Measurements from ENCODE around the gene ARID1B.

Gene ARID1B

DNA sequence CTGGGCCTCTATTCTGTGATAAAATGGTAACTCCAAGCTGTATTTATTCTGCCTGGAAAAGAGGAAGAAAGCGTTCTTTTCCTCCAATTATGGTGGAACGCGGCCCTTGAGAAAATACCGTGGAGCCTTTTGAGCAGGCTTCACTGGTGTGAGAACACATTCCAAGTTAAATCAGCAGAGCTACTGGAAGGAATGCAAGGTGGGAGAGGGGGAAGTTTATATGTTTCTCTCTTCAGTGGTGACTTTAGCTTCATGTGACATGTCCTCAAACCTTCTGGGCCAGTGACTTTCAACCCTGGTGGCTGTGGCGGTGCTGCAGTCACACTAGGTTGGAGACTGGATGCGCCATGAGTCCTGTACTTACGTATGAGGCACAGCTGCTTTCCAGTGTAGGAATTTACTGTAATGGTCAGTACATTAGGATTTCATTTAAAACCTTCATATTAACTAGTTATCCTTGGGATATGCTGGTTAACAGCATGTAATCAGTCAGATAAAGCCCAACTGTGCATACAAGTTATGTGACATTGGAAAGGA is 221.7 kb downstream of the ARID1B start:
- DNase-seq, result no peak

- DNase-seq, result no peak
Measured at GRCh38 chr6:156999762-157000161, 222.6 kb downstream of the ARID1B start.

- no peak for DNase-seq
Measured at GRCh38 chr6:157001716-157002115, 224.5 kb downstream of the ARID1B start.

- DNase-seq, result no peak
Measured at GRCh38 chr6:157002774-157003173, 225.6 kb downstream of the ARID1B start.

DNA sequence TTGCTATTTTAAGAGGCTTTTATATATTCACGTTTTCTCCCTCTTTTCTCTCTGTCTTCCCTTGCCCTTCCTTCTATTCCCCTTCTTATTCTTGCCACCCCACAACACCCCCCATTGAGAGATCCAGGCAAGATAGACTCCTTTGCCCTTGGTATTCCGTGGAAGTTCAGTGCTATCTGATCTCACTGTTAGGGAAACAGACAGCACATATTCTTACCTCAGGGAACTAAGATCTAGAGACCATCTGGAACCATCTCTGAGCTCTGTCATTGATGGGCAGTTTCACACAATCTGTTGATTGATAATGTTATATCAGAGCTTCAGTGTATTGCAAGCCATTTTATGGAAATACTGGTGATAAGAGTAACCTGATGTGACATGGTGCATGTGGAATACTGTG is 228.8 kb downstream of the ARID1B start:
- DNase-seq, result no peak

DNA sequence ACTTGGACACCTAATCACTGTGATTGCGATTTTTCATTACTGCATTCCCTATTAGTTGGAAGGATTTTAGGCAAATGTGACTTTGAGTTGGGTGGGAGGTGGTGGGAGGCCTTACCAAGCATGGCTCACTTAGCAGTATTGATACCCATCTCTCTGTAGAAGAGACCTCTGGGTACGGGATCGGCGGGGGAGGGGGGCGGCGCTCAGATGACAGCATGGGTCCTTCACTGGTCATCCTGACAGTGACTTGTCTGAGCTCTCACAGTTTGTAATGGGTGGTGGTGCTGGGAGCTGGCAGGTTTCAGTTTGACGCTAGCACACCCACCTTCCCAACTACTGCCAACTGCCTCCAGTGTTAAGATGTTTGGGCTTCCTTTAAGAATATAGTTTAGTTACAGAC is 231.4 kb downstream of the ARID1B start:
- no peak for DNase-seq

DNA sequence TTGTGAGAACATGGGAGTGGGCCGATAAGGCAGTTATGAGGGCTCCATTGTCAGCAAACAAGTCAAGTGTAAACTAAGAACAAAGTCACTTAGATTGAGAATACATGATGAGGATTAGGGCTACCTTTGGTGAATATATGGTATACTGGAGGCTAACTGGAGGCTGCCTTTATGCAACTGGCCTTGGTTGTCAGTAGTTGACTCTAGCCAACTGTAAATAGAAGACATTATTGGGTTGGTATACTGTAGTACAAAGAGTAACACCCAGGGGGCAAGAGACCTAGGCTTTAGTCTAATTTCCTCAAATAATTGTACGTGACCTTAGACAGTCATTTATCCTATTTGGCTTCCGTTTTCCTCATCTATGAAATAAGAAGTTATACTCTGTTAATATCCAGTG is 235.2 kb downstream of the ARID1B start:
- no peak for DNase-seq

DNA sequence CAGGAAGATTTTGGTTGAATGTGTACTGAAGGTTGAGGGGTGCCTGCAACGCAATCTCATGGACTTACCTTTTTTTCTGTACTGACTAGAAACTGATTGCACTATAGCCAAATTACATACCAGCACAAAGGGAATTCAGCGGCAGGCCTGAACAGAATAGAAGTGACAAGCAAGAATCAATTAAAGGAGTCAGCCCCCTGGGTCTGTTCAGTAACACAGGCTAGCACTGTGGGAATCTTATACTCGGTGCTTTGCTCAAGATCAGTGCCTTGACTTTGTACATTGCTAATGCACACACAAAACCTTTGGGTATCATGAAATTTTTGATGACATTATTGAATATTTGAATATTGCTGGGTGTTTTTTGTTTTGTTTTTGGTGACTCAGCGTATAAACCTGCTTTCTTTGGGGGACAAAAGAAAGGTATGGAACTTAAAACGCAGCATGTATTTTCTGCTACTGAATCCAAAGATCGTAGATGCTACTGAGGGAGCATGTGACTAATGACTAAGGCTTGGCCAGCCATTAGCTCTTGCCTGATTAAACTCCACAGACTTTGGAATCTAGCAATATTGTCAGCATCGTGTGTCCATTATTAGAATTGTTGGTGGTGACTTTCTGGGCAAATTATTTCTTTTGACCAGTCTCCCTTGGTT is 236.6 kb downstream of the ARID1B start:
- no peak for DNase-seq

GRCh38 chr6:157014871-157015270 is 237.7 kb downstream of the ARID1B start:
- no peak for DNase-seq

DNA sequence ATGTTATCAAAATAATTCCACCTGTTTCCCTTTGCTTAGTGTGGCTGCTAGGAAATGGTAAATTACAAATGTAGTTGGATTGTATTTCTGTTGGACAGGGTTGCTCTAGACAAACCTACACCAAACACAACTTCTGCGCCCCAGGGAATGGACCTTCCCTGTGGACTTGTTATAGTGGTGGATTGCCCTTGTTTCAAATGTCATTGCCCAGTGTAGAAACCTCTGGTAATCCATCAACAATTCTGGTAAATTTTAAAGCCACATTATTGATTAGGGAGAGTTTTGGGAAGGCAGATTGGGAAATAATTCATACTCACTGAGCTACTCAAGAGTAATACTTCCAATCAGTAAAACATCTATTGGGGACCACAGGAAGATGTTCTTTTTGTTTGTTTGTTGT is 239.8 kb downstream of the ARID1B start:
- no peak for DNase-seq

GRCh38 chr6:157017861-157018260 is 240.7 kb downstream of the ARID1B start:
- no peak for DNase-seq

DNA sequence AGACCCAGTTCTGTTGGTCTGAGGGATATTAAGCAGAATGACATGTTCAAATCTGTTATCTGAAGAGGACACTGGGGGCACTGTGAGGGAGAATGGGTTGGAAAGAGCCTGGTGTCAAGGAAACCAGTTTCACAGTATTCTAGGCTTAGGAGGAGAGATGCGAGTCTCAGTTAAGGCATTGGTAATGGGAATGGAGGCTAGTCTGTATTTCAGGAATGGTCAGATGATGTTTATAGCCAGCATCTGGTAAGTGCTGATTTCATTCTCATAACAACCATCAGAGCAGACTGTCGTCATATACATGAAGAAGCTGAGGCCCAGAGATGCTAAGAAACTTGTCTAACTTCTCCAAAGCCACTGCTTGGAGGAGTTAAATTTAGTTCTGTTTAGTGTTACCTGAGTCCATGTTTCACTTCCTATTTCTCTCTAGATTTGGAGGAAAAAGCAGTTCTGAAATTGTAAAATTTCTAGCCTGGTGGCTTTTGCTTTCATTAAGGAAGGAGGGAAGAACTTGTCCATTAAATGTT is 242.0 kb downstream of the ARID1B start:
- DNase-seq, result no peak

- DNase-seq, result no peak
Measured at GRCh38 chr6:157019733-157020132, 242.6 kb downstream of the ARID1B start.

DNA sequence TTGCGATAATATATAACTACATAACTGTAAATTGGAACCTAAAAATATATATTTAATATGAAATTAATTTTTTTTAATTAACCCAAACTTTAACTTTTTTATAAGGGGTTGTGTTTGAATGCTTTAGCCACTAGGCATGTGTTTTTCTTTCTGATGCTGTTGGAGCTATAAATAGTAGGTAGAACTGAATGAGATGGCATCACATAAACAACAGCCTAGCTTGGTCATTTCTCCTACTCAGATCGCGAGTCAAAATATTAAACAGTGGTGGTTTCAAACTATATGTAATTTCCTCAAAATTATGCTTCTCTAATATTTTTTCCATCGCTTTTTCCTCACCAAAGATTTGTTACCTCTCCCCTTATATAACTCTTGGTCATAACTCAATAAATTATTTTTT is 243.2 kb downstream of the ARID1B start:
- no peak for DNase-seq

- DNase-seq, result peak; percentile 55
Measured at GRCh38 chr6:157020881-157021343, 243.7 kb downstream of the ARID1B start.

DNA sequence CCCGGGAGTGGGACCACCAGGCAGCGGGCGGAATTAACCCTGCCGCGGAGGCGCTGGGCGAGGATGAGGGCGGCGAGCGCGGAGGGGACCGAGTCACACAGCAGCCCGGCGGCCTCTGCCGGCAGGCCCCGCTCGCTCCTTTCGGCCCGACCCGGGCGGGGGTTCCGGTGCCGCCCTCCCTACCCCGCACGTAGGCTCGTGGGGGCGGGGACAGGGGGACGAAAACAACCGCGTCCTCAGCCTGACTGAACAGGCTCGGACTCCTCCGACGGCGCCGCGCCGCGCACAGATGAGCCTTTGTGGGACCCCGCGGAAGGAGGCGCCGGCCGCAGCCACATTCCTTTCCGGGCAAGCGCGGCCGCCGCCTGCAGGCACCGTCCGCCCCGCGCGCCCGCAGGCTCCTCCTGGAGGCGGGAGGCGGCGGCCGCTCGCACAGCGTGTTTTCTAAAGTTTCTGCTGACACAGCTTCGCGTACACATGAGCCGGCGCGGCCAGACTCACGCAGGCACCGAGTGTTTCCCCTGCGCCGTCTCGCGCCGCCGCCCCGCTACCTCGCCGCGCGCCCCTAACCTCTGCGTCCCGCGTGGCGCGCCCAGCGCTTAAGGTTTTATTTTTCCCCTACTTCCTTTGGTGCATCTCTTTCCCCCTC is 244.3 kb downstream of the ARID1B start:
- peak; percentile 72 for DNase-seq

GRCh38 chr6:157021993-157022740 is 245.0 kb downstream of the ARID1B start:
- peak; percentile 93 for DNase-seq

GRCh38 chr6:157023958-157024357 is 246.8 kb downstream of the ARID1B start:
- no peak for DNase-seq

DNA sequence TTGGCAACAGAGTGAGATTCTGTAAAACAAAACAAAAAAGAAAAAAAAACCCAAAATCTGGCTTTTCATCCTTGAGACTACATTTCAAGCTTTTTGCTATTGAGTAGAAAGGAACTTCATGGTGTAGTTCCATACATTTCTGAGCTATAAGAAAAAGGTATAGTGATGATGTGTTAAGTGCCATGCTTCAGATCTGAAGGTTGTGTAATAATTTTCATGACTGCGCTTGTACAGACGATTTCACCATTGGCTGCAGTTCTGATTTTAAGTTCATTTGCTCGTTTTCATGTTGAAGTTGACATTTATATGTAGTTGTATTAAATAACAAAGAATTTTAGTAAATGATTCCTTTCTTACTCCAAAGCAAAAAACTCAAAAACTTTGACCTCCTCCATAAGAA is 247.6 kb downstream of the ARID1B start:
- no peak for DNase-seq

GRCh38 chr6:157025437-157025836 is 248.3 kb downstream of the ARID1B start:
- no peak for DNase-seq

- DNase-seq, result peak; percentile 90
Measured at GRCh38 chr6:157029980-157030690, 253.0 kb downstream of the ARID1B start.

DNA sequence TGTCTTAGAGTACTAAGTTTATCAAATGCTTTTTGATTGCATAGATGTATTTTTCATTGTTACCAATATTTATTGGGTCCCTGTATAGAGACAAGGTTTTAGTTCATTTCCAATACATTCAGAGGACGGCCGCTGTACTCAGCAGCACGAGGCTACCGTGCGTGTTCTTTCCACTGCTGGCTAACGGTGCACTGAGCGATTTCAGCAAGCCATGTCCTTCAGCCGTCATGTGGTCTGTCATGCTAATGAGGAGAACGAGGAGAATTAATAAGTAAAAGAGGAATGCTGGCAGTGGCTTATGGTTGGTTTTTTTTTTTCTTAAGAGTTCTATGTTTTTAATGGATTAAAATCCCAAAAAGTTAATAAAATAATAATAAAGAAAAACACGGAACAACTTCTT is 253.6 kb downstream of the ARID1B start:
- no peak for DNase-seq

GRCh38 chr6:157032923-157033322 is 255.7 kb downstream of the ARID1B start:
- no peak for DNase-seq
